AG10803 (cell line): ENCODE measurements around the gene PSG7.
A peak's percentile ranks its signal among the peaks of the same experiment; 100 is the strongest.
"Not testable (repeated sequence)": the region's sequence is repeated elsewhere in the genome, so short reads cannot be mapped to it uniquely, and the experiment has no call there.

Experiments
- DNase-seq: peaks from one replicate; pipeline ENCODE4 v3.0.0; 2010; ENCODE audit warnings: low read depth
- H3K4me3 ChIP-seq: 2 replicates; pipeline ENCODE4 v1.5.1; 2011; ENCODE audit warnings: mild to moderate bottlenecking, low read length, control low read depth
- TF ChIP-seq, protein P1 (sequence below): conservative IDR thresholded peaks from 2 replicates; pipeline ENCODE4 v1.5.1; 2011; ENCODE audit warnings: mild to moderate bottlenecking, low read length, control low read depth, inconsistent platforms

The PSG7 gene

DNA sequence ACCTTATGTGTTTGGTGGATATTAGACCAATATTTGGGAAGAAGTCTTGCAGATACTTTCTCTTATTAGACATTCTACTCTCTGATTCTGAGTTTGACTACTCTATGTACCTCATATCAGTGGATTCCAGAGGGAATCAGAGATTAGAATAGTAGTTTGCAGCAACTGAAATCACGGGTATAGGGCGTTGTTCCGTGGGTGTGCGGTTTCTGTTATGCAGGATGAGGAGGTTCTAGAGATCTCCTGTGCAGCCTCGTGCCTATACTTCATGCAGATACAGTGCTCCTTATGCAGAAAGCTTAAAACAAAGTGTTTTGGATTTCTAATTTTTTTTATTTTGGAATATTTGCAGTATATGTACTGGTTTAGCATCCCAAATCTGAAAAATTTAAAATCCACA lies 25.3 kb downstream of the PSG7 start:
- not testable (repeated sequence) for DNase-seq, H3K4me3 ChIP-seq

DNA sequence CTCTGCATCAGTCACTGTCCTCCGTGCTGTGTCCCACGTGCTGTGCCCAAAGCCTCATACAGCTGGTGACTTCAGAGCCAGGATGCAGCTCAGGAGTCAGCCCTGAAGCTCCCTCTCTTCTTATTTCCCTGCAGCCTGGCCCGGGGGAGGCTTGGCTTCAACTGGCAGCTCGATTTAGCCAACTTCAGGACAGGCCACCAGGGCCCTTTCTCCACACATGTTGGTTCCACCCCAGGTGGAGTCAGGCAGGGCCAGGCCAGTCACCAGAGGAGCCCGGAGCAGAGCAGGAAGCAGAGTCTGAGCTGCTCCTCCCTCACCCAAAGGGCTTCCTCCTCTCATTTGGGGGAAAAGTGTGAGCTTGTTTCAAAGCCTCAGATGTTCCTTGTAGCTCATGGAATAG lies 30.8 kb downstream of the PSG7 start:
- not testable (repeated sequence) for DNase-seq, H3K4me3 ChIP-seq

DNA sequence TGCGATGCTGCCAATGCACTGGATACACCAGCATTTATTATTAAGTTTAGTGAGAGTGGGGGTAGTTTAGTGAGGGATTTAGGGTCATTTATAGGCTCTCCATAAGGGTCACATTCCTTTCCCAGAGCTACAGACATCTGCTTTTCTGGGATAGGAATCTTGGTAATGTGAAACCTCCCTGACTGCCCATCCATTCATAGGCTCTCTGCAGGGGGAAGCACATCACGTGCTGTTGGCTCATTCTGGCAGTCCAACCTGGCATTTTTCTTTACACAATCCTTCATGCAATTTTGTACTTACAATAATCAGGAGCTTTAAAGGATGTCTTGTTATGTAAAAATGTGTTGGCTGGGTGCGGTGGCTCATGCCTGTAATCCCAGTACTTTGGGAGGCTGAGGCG lies 36.4 kb downstream of the PSG7 start:
- DNase-seq: peak; percentile 59
- H3K4me3 ChIP-seq: not testable (repeated sequence)

DNA sequence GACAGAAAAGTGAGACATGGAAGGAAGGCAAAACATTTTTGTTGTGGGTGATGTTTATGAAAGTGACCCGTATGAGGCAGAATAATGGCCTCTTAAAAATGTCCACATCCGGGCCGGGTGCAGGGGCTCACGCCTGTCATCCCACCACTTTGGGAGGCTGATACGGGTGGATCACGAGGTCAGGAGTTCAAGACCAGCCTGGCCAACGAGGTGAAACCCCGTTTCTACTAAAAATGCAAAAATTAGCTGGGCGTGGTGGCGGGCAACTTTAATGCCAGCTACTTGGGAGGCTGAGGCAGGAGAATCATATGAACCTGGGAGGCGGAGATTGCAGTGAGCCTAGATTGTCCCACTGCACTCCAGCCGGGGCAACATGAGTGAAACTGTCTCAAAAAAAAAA lies 37.3 kb downstream of the PSG7 start:
- H3K4me3 ChIP-seq, DNase-seq: not testable (repeated sequence)

DNA sequence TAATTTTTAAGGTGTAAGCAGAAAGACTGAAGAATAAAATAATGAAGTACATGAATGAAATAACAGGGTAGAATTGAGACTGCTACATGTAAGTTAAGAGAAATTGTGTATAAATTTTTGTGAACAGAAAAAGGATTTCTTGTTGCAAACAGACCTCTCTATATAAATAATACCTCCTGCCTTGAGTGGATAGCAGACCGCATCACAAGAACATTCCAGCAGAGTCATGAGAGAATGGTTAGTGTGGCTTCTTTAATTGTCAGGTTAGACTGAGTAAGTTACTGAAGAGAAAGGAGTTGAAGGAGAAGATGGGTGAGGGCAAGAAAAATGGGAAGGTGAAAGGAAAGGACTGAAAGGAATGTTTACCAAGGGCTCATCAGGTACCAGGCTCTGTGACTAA lies 37.9 kb downstream of the PSG7 start:
- DNase-seq: peak; percentile 35
- H3K4me3 ChIP-seq: not testable (repeated sequence)

DNA sequence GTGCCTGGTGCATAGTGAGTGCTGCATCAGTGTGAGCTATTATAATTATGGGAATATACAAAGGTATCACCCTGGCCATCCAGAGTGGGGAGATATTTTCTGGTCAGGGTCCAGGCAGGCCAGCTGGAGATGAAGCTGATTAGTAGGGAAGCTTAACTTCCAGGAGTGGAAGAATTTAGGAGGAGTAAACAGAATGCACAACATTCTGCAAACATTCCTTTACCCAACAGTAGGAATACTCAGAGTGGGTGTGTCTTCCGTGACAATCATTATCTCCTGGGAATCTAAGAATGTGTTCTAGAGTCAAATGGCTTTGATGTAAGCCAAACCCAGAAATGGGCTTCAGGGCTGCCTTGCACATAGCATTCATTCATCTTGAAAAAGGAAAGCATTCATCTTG lies 38.4 kb downstream of the PSG7 start:
- H3K4me3 ChIP-seq: not testable (repeated sequence)
- DNase-seq: peak; percentile 70

DNA sequence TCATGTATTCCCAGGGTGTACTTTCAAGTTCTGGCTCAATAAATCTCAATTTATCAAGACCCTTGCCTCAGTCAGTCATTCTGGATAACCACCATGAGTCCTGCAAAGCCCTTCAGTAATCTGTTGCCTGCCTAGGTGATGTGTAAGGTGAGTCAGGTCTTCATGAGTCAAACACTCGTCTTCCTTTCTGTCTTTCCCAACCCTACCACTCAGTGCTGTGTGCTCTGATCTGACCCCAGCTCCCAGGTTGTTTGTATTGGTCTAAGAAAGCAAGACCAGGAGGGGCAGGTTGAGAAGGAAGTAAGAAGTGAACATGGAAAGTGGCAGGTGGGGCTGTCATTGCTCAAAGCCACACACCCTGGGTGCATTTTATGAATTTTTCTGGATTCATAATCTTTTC lies 39.3 kb downstream of the PSG7 start:
- not testable (repeated sequence) for H3K4me3 ChIP-seq, DNase-seq

DNA sequence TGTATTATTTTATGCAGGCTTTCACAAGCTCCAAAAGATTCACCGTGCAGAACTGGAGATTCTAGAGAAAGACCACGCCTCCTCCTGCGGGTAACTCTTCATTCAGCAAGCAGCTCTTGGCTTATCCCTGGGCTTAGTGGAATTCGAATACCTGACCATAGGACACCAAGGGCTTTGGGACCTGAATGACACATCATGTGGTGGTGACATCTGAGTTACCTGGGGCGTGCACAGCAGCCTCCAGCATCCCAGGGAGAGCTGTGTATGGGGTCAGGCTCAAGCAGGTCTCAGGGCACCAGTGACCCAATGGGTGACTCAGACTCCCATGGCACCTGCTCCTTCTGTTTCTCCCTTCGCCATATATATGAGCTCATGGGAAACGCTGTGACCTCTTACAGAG lies 46.6 kb downstream of the PSG7 start:
- not testable (repeated sequence) for DNase-seq, H3K4me3 ChIP-seq

DNA sequence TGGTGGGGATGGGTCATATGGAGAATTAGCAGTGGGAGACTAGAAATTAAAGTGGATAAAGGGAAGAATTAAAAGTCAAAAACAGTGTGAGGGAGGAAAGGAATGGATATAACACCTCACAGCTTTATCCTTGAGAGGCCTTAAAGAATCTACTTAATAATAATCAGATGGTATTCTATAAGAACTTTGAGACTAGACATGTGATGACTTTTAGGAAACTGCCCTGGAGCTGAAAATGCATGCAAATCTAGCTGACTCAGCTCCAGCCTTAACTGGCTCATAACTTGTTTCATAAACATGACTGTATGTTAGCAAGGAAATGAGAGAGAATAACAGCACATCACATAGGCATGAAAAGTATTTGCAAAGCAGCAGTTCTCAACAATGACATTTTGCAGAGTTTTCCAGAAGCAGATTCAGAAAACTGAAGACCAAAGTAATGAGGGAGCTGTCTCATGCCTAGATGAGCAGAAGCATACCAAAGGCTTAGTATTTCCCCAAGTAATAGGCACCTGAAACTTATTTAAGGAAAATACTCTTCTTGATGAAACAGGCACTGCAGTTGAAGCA lies 49.0 kb downstream of the PSG7 start:
- not testable (repeated sequence) for H3K4me3 ChIP-seq
- DNase-seq: peak; percentile 28

DNA sequence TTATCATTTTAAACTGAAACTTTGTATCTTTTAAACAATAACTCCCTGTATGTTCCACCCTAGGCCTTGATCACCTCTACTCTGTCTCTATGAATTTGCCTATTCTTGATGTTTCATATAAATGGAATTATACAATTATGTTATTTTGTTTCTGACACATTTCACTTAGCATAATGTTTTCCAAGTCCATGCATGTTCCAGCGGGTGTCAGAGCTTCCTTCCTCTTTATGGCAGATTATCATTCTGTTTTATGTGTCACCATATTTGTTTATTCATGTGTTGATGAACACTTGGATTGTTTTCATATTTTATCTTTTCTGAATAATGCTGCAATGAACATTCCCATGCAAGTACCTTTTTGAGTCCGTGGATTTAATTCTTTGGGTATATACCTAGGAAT lies 54.3 kb downstream of the PSG7 start:
- H3K4me3 ChIP-seq, DNase-seq: not testable (repeated sequence)

DNA sequence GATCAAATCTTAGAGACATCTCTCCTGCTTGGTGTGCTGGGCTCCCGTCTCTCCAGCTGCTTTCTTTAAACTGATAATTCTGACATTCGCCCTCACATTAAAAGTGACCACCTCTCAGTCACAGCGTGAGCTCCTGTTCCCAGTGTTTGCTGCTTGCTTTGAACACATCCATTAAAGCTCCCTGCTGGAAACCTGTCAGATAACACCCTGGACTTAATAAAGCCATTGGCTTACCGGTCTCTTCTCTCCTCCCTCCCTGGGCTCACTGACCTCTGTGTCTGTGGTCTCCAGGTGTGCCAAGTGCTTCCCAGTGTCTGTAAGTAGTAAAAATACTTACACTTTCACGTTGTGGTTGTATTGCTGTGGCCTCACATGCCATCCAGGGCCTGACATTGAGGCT lies 55.0 kb downstream of the PSG7 start:
- H3K4me3 ChIP-seq, DNase-seq: not testable (repeated sequence)

DNA sequence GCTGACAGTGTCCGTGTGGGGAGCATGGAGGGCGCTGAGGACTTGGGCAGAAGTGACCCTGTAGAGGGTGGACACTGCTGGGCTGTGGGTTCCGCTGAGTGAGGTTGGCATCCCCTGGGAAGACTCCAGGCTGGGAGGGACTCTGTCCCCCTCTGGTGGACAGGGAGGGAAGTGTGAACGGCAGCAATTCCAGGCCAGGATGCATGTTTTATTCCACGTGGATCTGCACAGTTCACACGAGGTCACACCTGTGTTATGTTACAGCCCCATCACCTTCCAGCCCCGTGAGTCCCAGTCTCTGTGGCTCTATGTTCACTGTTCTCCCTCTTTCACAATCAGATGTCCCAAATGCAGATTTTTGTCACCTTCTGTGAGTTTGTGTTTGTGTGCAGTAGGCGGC lies 55.7 kb downstream of the PSG7 start:
- TF ChIP-seq, protein P1, sequence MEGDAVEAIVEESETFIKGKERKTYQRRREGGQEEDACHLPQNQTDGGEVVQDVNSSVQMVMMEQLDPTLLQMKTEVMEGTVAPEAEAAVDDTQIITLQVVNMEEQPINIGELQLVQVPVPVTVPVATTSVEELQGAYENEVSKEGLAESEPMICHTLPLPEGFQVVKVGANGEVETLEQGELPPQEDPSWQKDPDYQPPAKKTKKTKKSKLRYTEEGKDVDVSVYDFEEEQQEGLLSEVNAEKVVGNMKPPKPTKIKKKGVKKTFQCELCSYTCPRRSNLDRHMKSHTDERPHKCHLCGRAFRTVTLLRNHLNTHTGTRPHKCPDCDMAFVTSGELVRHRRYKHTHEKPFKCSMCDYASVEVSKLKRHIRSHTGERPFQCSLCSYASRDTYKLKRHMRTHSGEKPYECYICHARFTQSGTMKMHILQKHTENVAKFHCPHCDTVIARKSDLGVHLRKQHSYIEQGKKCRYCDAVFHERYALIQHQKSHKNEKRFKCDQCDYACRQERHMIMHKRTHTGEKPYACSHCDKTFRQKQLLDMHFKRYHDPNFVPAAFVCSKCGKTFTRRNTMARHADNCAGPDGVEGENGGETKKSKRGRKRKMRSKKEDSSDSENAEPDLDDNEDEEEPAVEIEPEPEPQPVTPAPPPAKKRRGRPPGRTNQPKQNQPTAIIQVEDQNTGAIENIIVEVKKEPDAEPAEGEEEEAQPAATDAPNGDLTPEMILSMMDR: peak; percentile 53
- DNase-seq, H3K4me3 ChIP-seq: not testable (repeated sequence)

DNA sequence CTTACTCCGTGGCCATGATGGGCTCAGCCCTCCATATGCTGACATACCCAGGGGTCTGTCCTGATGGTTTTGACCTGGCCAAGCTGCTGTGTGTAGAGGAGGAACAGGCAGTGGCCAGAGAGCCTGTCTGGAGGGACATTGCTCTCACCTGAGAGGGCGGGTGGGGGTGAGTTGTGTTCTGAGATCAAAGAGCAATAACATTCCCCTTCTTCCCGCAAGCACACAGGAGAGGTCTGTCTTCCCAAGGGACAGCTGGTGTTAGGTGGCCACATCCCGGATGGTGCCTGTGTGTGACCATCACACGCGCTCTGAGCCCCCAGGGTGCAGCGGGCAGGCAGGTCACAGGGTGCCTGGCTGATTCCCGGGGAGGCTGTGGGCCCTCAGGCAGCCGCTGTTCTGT lies 56.4 kb downstream of the PSG7 start:
- DNase-seq, H3K4me3 ChIP-seq: not testable (repeated sequence)

DNA sequence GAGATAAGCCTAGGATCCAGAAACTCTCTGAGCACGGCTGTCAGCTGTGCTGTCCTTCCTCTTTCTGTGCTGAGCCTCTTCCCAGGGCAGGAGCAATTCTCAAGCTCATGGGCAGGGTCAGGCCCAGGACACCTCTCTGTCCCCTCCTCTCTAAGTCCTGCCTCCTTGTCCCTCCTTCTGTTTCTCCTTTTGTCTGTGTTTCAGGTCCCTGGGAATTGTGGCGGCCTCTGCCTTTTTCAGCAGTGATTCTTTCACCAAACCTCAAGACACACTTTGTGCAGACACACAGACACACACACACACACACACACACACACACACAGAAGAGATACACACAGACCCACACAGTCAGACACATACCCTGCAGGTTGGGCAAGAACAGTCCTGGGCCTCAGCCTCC lies 57.4 kb downstream of the PSG7 start, which contains the start of gene PSG1:
TSS of gene PSG1 (minus strand) at position 101 of the 400 bp plus-strand sequence. CDS start 132 bp downstream, outside the sequence.
- TF ChIP-seq, protein P1: no peak
- no peak for DNase-seq
- no peak within 1 kb of the TSS for H3K4me3 ChIP-seq

DNA sequence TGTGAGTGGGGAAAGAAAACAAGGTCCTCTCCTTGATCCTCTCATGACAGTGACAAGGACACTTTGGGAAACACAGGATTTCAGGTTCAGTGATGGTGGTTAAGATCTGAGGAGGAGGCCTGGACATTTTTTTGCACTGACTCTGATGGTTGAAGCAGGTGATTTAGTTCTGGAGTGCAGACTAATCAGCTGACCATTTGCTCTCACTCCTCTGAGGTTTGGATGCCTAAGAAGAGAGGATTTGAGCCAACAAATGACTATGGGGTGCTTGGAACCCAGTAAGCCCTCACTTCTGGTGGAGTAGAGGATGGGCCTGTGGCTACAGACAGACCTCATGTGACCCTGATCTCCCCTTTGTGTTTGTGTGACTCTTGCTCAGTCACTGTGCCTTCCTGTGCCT lies 60.4 kb downstream of the PSG7 start:
- DNase-seq: peak; percentile 77
- H3K4me3 ChIP-seq: not testable (repeated sequence)

DNA sequence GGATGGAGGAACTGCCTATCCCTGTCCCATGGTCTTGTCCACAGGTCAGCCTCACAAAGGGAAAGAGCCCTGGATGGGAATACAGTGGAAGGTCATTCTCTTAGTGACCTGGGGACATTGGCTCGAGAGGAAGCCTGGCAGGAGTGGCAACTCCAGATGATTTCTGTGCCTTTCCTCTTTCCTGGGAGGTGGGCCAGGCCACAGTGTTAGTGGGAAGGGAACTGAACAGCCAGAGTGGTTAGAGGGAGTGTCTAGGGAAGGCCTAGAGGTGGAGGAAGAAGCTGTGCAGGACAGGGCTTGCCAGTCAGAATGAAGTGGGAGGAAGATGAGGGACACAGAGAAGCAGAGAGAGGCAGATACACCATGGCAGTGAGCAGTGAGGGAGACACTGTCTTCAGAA lies 61.1 kb downstream of the PSG7 start:
- H3K4me3 ChIP-seq: not testable (repeated sequence)
- peak; percentile 74 for DNase-seq

DNA sequence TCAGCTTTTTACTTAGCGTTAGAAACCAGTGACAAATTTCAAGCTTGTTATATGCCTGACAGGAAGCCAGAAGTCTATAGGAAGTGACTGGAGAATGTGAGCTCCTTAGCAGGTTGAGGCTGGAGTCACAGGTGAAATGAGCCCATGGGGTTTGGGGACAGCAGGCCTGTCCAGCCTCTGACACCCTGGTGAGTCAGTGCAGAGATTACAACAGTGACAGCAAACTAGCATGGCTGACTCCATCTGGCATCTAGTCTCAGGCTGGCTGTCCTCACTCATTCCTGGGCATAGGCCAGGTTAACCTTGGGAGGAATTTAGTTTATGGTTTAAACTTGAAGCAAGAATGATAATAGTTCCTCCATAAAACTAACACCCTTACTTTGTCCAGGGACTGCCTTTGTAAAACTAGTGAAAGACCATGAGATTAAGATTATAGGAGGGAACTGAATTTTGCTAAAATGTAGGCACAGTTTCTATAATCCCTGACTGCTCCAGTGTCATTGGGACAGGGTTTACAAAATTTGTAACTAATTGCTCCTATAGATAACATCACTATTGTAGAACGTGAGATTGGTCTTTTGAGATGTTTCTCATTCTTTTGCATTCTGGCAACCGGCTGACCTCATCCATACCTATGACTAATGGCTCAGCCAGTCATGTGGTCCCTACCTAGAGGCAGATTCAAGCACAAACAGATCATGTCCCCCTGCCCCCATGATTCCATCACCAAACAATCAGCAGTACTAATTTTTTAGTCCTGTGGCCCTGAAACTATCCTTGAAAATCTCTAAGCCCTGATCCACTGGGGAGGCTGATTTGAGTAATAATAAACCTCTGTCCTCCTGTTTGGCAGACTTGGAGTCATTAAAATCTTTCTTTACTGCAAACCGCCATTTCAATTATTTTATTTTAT lies 61.9 kb downstream of the PSG7 start:
- DNase-seq: peak; percentile 91
- H3K4me3 ChIP-seq: not testable (repeated sequence)

DNA sequence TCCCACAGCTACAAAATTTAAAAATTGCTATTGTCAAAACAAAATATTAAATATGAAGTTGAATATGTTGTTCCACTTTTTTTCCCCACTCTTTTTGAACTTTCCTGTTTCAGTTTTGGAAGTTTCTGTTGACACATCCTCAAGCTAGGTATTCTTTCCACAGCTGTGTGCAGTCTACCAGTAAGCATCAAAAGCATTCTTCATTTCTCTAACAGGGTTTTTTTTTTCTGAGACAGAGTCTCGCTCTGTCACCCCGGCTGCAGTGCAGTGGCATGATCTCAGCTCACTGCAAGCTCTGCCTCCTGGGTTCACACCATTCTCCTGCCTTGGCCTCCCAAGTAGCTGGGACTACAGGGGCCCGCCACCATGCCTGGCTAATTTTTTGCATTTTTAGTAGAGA lies 62.9 kb downstream of the PSG7 start:
- H3K4me3 ChIP-seq, DNase-seq: not testable (repeated sequence)
